CD4-positive, alpha-beta memory T cell (primary cell): ENCODE data around the gene LINGO3. TPM values are rescaled to one million over a fixed set of nuclear protein-coding genes. Genes with fewer than 3 reads are reported as not detected.

Experiments used
- CTCF ChIA-PET: fragments of 350-600 bp; sonication (Branson Sonifier 250); formaldehyde crosslinking; loops from one replicate; lab custom pipeline; 2021; ENCODE audit warnings: inconsistent platforms; ENCODE audit not compliant: partially characterized antibody; lab: Charles Lee
- POLR2A ChIA-PET: fragments of 350-600 bp; sonication (Branson Sonifier 250); formaldehyde crosslinking; loops from one replicate; lab custom pipeline; 2021; ENCODE audit not compliant: partially characterized antibody; lab: Charles Lee
- DNase-seq, 5 donors: peaks; one replicate each; pipeline versions ENCODE4 v3.0.0 to v3.0.0-alpha.2; 2020 to 2022; ENCODE audit warnings: mixed read lengths in 1 of 5
- H3K27ac ChIP-seq: one replicate; pipeline ENCODE4 v1.7.0; 2013; ENCODE audit warnings: low read depth, low read length
- H3K27me3 ChIP-seq: 2 replicates; pipeline ENCODE4 v1.7.0; 2013; ENCODE audit warnings: mild to moderate bottlenecking, low read length, moderate library complexity; ENCODE audit not compliant: insufficient read depth
- H3K36me3 ChIP-seq: 2 replicates; pipeline ENCODE4 v1.7.0; 2013; ENCODE audit warnings: mild to moderate bottlenecking, low read length, moderate library complexity; ENCODE audit not compliant: insufficient read depth
- H3K4me1 ChIP-seq: 2 replicates; pipeline ENCODE4 v1.7.0; 2013; ENCODE audit warnings: mild to moderate bottlenecking, low read length, moderate library complexity; ENCODE audit not compliant: insufficient read depth
- H3K4me3 ChIP-seq, 2 donors: one replicate each; pipeline ENCODE4 v1.7.0; 2013; ENCODE audit warnings: low read length in 2 of 2, mild to moderate bottlenecking in 1 of 2
- H3K9me3 ChIP-seq, 2 donors: one replicate each; pipeline ENCODE4 v1.7.0; 2013; ENCODE audit warnings: low read length in 2 of 2, control low read depth in 1 of 2; ENCODE audit not compliant: control insufficient read depth in 1 of 2
- H3K27ac Mint-ChIP-seq, 7 donors: one replicate each; pipeline ENCODE4 v1.8.0; 2020 to 2021; ENCODE audit warnings: mixed read lengths in 7 of 7, mild to moderate bottlenecking in 6 of 7, inconsistent platforms in 3 of 7, moderate library complexity in 3 of 7
- H3K27me3 Mint-ChIP-seq, 2 donors: one replicate each; pipeline ENCODE4 v1.8.0; 2020 to 2021; ENCODE audit warnings: mixed read lengths in 2 of 2
- H3K36me3 Mint-ChIP-seq, 2 donors: one replicate each; pipeline ENCODE4 v1.8.0; 2020 to 2021; ENCODE audit warnings: mixed read lengths in 2 of 2, inconsistent platforms in 1 of 2, mild to moderate bottlenecking in 1 of 2
- H3K4me1 Mint-ChIP-seq, 4 donors: one replicate each; pipeline ENCODE4 v1.8.0; 2020 to 2021; ENCODE audit warnings: mixed read lengths in 4 of 4, mild to moderate bottlenecking in 1 of 4
- H3K4me3 Mint-ChIP-seq, 8 donors: one replicate each; pipeline ENCODE4 v1.8.0; 2020 to 2021; ENCODE audit warnings: mixed read lengths in 8 of 8, mild to moderate bottlenecking in 7 of 8, moderate library complexity in 6 of 8, inconsistent platforms in 3 of 8
- H3K9me3 Mint-ChIP-seq, 8 donors: one replicate each; pipeline ENCODE4 v1.8.0; 2020 to 2021; ENCODE audit warnings: mixed read lengths in 8 of 8, mild to moderate bottlenecking in 5 of 8, inconsistent platforms in 3 of 8, moderate library complexity in 1 of 8
- intact Hi-C: fragments of 100-400 bp; cut with micrococcal nuclease; formaldehyde crosslinking; loops from one replicate; pipeline ENCODE4 v1.15.1; 2023
- polyA plus RNA-seq, 2 donors: library from polyadenylated mRNA; unstranded; fragments of 300-500 nt; fragmentation: Illumina TruSeq; gene quantifications; one replicate each; pipeline ENCODE4 v1.2.3, GENCODE V29; 2021
- total RNA-seq, 2 experiments: library from RNA; stranded (reverse); gene quantifications; one replicate each; pipeline ENCODE4 v1.2.3, GENCODE V29; 2021

LINGO3 gene
- total and polyA plus RNA-seq, 4 experiments from 2014 or later, result 0.46 to 7.1 (median 0.74) TPM

- Mint-ChIP-seq H3K4me3 (no peak overlapping the region), H3K27ac (no peak overlapping the region), H3K4me1 (no peaks in the 10 kb centered on the region), H3K36me3 (peaks cover 3% of the 10 kb centered on the region in 2 donors), H3K27me3 (no peaks in the 10 kb centered on the region), H3K9me3 (no peaks in the 10 kb centered on the region)
- no peaks in the 10 kb centered on the region for H3K9me3 ChIP-seq
- H3K4me1 ChIP-seq, result no peaks in the 10 kb centered on the region
- no peak for DNase-seq
- no peaks in the 10 kb centered on the region for H3K36me3 ChIP-seq
- H3K27me3 ChIP-seq, result no peaks in the 10 kb centered on the region
- no peak overlapping the region for H3K27ac ChIP-seq
- H3K4me3 ChIP-seq, result no peak overlapping the region
- ChIA-PET CTCF (no interaction called here), POLR2A (no interaction called here)
- intact Hi-C loops, result no loop called here
Observed at GRCh38 chr19:2343289-2343982, 35.5 kb upstream of the LINGO3 start.

GRCh38 chr19:2342656-2343288 lies 34.8 kb upstream of the LINGO3 start:
- DNase-seq, result peak in 1 of 5 donors; percentile 4
- CTCF ChIA-PET, result no interaction called here
- H3K9me3 ChIP-seq, result no peaks in the 10 kb centered on the region
- Mint-ChIP-seq H3K9me3 (no peaks in the 10 kb centered on the region), H3K27ac (no peak overlapping the region), H3K27me3 (no peaks in the 10 kb centered on the region), H3K4me3 (no peak overlapping the region), H3K4me1 (no peaks in the 10 kb centered on the region), H3K36me3 (peaks cover 3% of the 10 kb centered on the region in 2 donors)
- intact Hi-C loops, result no loop called here
- no peak overlapping the region for H3K4me3 ChIP-seq
- H3K27ac ChIP-seq, result no peak overlapping the region
- H3K36me3 ChIP-seq, result no peaks in the 10 kb centered on the region
- no peaks in the 10 kb centered on the region for H3K4me1 ChIP-seq
- no peaks in the 10 kb centered on the region for H3K27me3 ChIP-seq
- POLR2A ChIA-PET, result no interaction called here

GRCh38 chr19:2341982-2342381 lies 34.0 kb upstream of the LINGO3 start:
- peaks cover 3% of the 10 kb centered on the region in 2 donors for H3K36me3 Mint-ChIP-seq
- no peaks in the 10 kb centered on the region for H3K9me3 ChIP-seq
- no peaks in the 10 kb centered on the region for H3K4me1 ChIP-seq
- H3K36me3 ChIP-seq, result no peaks in the 10 kb centered on the region
- intact Hi-C loops, result no loop called here
- no peaks in the 10 kb centered on the region for H3K9me3 Mint-ChIP-seq
- H3K27ac ChIP-seq, result no peak overlapping the region
- peak in 1 of 5 donors; percentile 2 for DNase-seq
- ChIA-PET CTCF (no interaction called here), POLR2A (no interaction called here)
- H3K4me3 ChIP-seq, result no peak overlapping the region
- no peaks in the 10 kb centered on the region for H3K27me3 Mint-ChIP-seq
- no peak overlapping the region for H3K27ac Mint-ChIP-seq
- H3K27me3 ChIP-seq, result no peaks in the 10 kb centered on the region
- H3K4me1 Mint-ChIP-seq, result no peaks in the 10 kb centered on the region
- H3K4me3 Mint-ChIP-seq, result no peak overlapping the region

GRCh38 chr19:2341244-2341751 lies 33.3 kb upstream of the LINGO3 start:
- H3K27me3 ChIP-seq, result no peaks in the 10 kb centered on the region
- H3K27ac ChIP-seq, result no peak overlapping the region
- ChIA-PET POLR2A (no interaction called here), CTCF (no interaction called here)
- Mint-ChIP-seq H3K27me3 (no peaks in the 10 kb centered on the region), H3K9me3 (no peaks in the 10 kb centered on the region), H3K4me3 (no peak overlapping the region), H3K4me1 (peaks cover under 1 to 4% (median 2%) of the 10 kb centered on the region in 4 donors), H3K36me3 (peaks cover 3 to 5% of the 10 kb centered on the region in 2 donors), H3K27ac (peak overlapping the region in 1 of 7 donors; percentile 52)
- H3K4me3 ChIP-seq, result no peak overlapping the region
- no peaks in the 10 kb centered on the region for H3K9me3 ChIP-seq
- no peaks in the 10 kb centered on the region for H3K4me1 ChIP-seq
- intact Hi-C loops, result no loop called here
- DNase-seq, result peak in 1 of 5 donors; percentile 11
- no peaks in the 10 kb centered on the region for H3K36me3 ChIP-seq

GRCh38 chr19:2340496-2341243 lies 32.7 kb upstream of the LINGO3 start:
- H3K4me3 ChIP-seq, result no peak overlapping the region
- H3K27ac ChIP-seq, result no peak overlapping the region
- no peaks in the 10 kb centered on the region for H3K9me3 ChIP-seq
- Mint-ChIP-seq H3K9me3 (no peaks in the 10 kb centered on the region), H3K36me3 (peaks cover under 1 to 8% of the 10 kb centered on the region in 2 donors), H3K4me3 (peak overlapping the region in 1 of 8 donors; percentile 31), H3K27me3 (no peaks in the 10 kb centered on the region), H3K27ac (no peak overlapping the region), H3K4me1 (peaks cover 7 to 10% (median 8%) of the 10 kb centered on the region in 4 donors)
- intact Hi-C loops, result no loop called here
- H3K4me1 ChIP-seq, result no peaks in the 10 kb centered on the region
- ChIA-PET POLR2A (no interaction called here), CTCF (no interaction called here)
- H3K27me3 ChIP-seq, result no peaks in the 10 kb centered on the region
- no peaks in the 10 kb centered on the region for H3K36me3 ChIP-seq
- peak in 1 of 5 donors; percentile 5 for DNase-seq

GRCh38 chr19:2339644-2340310 lies 31.8 kb upstream of the LINGO3 start:
- H3K4me1 ChIP-seq, result no peaks in the 10 kb centered on the region
- DNase-seq, result peak in 1 of 5 donors; percentile 29
- H3K27ac ChIP-seq, result no peak overlapping the region
- no peaks in the 10 kb centered on the region for H3K9me3 Mint-ChIP-seq
- CTCF ChIA-PET, result no interaction called here
- H3K36me3 Mint-ChIP-seq, result peaks cover 0 to 8% of the 10 kb centered on the region in 2 donors
- no peak overlapping the region for H3K4me3 Mint-ChIP-seq
- no peak overlapping the region for H3K27ac Mint-ChIP-seq
- no peaks in the 10 kb centered on the region for H3K9me3 ChIP-seq
- H3K4me3 ChIP-seq, result no peak overlapping the region
- no peaks in the 10 kb centered on the region for H3K36me3 ChIP-seq
- POLR2A ChIA-PET, result no interaction called here
- peaks cover 7 to 13% (median 9%) of the 10 kb centered on the region in 4 donors for H3K4me1 Mint-ChIP-seq
- intact Hi-C loops, result no loop called here
- no peaks in the 10 kb centered on the region for H3K27me3 Mint-ChIP-seq
- H3K27me3 ChIP-seq, result no peaks in the 10 kb centered on the region
